NCI-H2227 treated with DMSO at 0.1 percent for 48 hours (cell line): Measurements from ENCODE around the gene DXO.
"Not testable (repeated sequence)": the region's sequence is repeated elsewhere in the genome, so short reads cannot be mapped to it uniquely, and the experiment has no call there.

Source experiments
- DNase-seq: peaks from one replicate; lab custom pipeline; 2025; lab: John Stamatoyannopoulos, UW

Gene DXO

GRCh38 chr6:31971993-31972708 is at the start of gene DXO:
TSS of gene DXO (minus strand) at chr6:31972138. CDS start at chr6:31971675, 463 bp downstream.
- peak; percentile 99 for DNase-seq

- not testable (repeated sequence) for DNase-seq
Observed at GRCh38 chr6:32014547-32014946, 42.6 kb upstream of the DXO start, which contains the start of gene C4B. TSS of gene C4B (plus strand) at chr6:32014795. CDS start at chr6:32014846, 51 bp downstream.

GRCh38 chr6:32013738-32014137 is 41.8 kb upstream of the DXO start:
- not testable (repeated sequence) for DNase-seq

- DNase-seq, result not testable (repeated sequence)
Observed at GRCh38 chr6:32012941-32013617, 41.1 kb upstream of the DXO start.

- DNase-seq, result not testable (repeated sequence)
Observed at GRCh38 chr6:32010856-32011530, 39.1 kb upstream of the DXO start.

GRCh38 chr6:32009537-32009936 is 37.6 kb upstream of the DXO start:
- DNase-seq, result not testable (repeated sequence)

GRCh38 chr6:32008616-32009015 is 36.7 kb upstream of the DXO start:
- not testable (repeated sequence) for DNase-seq

GRCh38 chr6:32008037-32008436 is 36.1 kb upstream of the DXO start:
- DNase-seq, result not testable (repeated sequence)

GRCh38 chr6:32007086-32007485 is 35.1 kb upstream of the DXO start:
- DNase-seq, result not testable (repeated sequence)

- not testable (repeated sequence) for DNase-seq
Observed at GRCh38 chr6:32005991-32006529, 34.1 kb upstream of the DXO start.

- DNase-seq, result not testable (repeated sequence)
Observed at GRCh38 chr6:32005538-32005880, 33.6 kb upstream of the DXO start.

GRCh38 chr6:32004864-32005537 is 33.1 kb upstream of the DXO start:
- not testable (repeated sequence) for DNase-seq

- DNase-seq, result not testable (repeated sequence)
Observed at GRCh38 chr6:32004393-32004792, 32.5 kb upstream of the DXO start.

- not testable (repeated sequence) for DNase-seq
Observed at GRCh38 chr6:32003301-32003700, 31.4 kb upstream of the DXO start.

GRCh38 chr6:32002546-32003268 is 30.8 kb upstream of the DXO start:
- DNase-seq, result not testable (repeated sequence)

GRCh38 chr6:31996385-31996784 is 24.4 kb upstream of the DXO start:
- DNase-seq, result not testable (repeated sequence)

- DNase-seq, result not testable (repeated sequence)
Observed at GRCh38 chr6:31994421-31994820, 22.5 kb upstream of the DXO start.

GRCh38 chr6:31989363-31989762 is 17.4 kb upstream of the DXO start:
- not testable (repeated sequence) for DNase-seq

- not testable (repeated sequence) for DNase-seq
Observed at GRCh38 chr6:31981744-31982143, 9.8 kb upstream of the DXO start, which contains the start of gene C4A. TSS of gene C4A (plus strand) at chr6:31982057. CDS start at chr6:31982108, 51 bp downstream.

GRCh38 chr6:31980998-31981397 is 9.1 kb upstream of the DXO start:
- DNase-seq, result not testable (repeated sequence)
